GM19023 (cell line): ENCODE results near the gene ETFA.

Source experiments
- ATAC-seq: cut with Tn5 transposase; IDR thresholded peaks from one replicate; pipeline ENCODE4 v1.9.1; 2021; ENCODE audit warnings: mild to moderate bottlenecking, moderate library complexity; ENCODE audit not compliant: unreplicated experiment

Gene ETFA

GRCh38 chr15:76311100-76311953, at the start of gene ETFA:
Gene ETFA (minus strand): TSS chr15:76311469. CDS start chr15:76311388, 81 bp downstream.
- ATAC-seq = peak; percentile 98

GRCh38 chr15:76360416-76360815, 49.1 kb upstream of the ETFA start:
- ATAC-seq = no peak

GRCh38 chr15:76359152-76359551, 47.9 kb upstream of the ETFA start:
- no peak for ATAC-seq

- ATAC-seq = no peak
Observed at GRCh38 chr15:76358453-76358852, 47.2 kb upstream of the ETFA start.

GRCh38 chr15:76354823-76355440, 43.7 kb upstream of the ETFA start:
- no peak for ATAC-seq

- ATAC-seq = no peak
Observed at GRCh38 chr15:76353903-76354302, 42.6 kb upstream of the ETFA start.

- ATAC-seq = no peak
Observed at GRCh38 chr15:76353023-76353577, 41.8 kb upstream of the ETFA start.

GRCh38 chr15:76349301-76350070, 38.2 kb upstream of the ETFA start:
- no peak for ATAC-seq

GRCh38 chr15:76347482-76348055, 36.3 kb upstream of the ETFA start:
- no peak for ATAC-seq

- ATAC-seq = no peak
Observed at GRCh38 chr15:76346669-76347481, 35.6 kb upstream of the ETFA start.

GRCh38 chr15:76345880-76346668, 34.8 kb upstream of the ETFA start:
- no peak for ATAC-seq

GRCh38 chr15:76345583-76345879, 34.3 kb upstream of the ETFA start:
- no peak for ATAC-seq

- no peak for ATAC-seq
Observed at GRCh38 chr15:76344893-76345582, 33.8 kb upstream of the ETFA start.

GRCh38 chr15:76343313-76343996, 32.2 kb upstream of the ETFA start:
- ATAC-seq = no peak

GRCh38 chr15:76342382-76343201, 31.3 kb upstream of the ETFA start:
- no peak for ATAC-seq

- no peak for ATAC-seq
Observed at GRCh38 chr15:76342058-76342381, 30.8 kb upstream of the ETFA start.

GRCh38 chr15:76341366-76342057, 30.2 kb upstream of the ETFA start:
- no peak for ATAC-seq
